ENCODE results near the gene DNAH1. TPM values are rescaled to one million over a fixed set of nuclear protein-coding genes. Genes with fewer than 3 reads are reported as not detected.
A peak's percentile ranks its signal among the peaks of the same experiment; 100 is the strongest.
"Not testable (repeated sequence)": the region's sequence is repeated elsewhere in the genome, so short reads cannot be mapped to it uniquely, and the experiment has no call there.

DNAH1 gene
- total RNA-seq, 4 donors from 2014 or later, result 19.3 to 103 (median 64.2) TPM

GRCh38 chr3:52331091-52331490 is 15.0 kb downstream of the DNAH1 start:
- Histone ChIP-seq H3K4me3 (no peak overlapping the region), H3K27ac (no peak overlapping the region), H3K9me3 (no peaks in the 10 kb centered on the region), H3K4me1 (no peaks in the 10 kb centered on the region), H3K36me3 (peaks cover 0 to 16% (median 0%) of the 10 kb centered on the region in 3 donors), H3K27me3 (no peaks in the 10 kb centered on the region)
- DNase-seq, result no peak
- no peak for TF ChIP-seq POLR2A (IDR thresholded peaks at IDR 0.05)
- no peak for TF ChIP-seq CTCF (IDR thresholded peaks at IDR 0.05)

GRCh38 chr3:52331906-52332305 is 15.8 kb downstream of the DNAH1 start:
- no peaks in the 10 kb centered on the region for H3K27me3 ChIP-seq
- no peak for DNase-seq
- TF ChIP-seq CTCF (IDR thresholded peaks at IDR 0.05) (no peak), POLR2A (IDR thresholded peaks at IDR 0.05) (no peak)

GRCh38 chr3:52333869-52334557 is 17.9 kb downstream of the DNAH1 start:
- H3K9me3 ChIP-seq, result no peaks in the 10 kb centered on the region
- H3K36me3 ChIP-seq, result peaks cover 0 to 20% (median 0%) of the 10 kb centered on the region in 3 donors
- TF ChIP-seq POLR2A (IDR thresholded peaks at IDR 0.05) (no peak), CTCF (IDR thresholded peaks at IDR 0.05) (no peak)
- no peaks in the 10 kb centered on the region for H3K27me3 ChIP-seq
- no peak overlapping the region for H3K27ac ChIP-seq
- no peaks in the 10 kb centered on the region for H3K4me1 ChIP-seq
- no peak for DNase-seq
- H3K4me3 ChIP-seq, result no peak overlapping the region

More at GRCh38 chr3:52331906-52332305, 15.8 kb downstream of the DNAH1 start:
- Histone ChIP-seq H3K27ac (no peak overlapping the region), H3K9me3 (no peaks in the 10 kb centered on the region), H3K4me3 (no peak overlapping the region), H3K4me1 (no peaks in the 10 kb centered on the region), H3K36me3 (peaks cover 0 to 20% (median 0%) of the 10 kb centered on the region in 3 donors)

GRCh38 chr3:52338131-52338530 is 22.0 kb downstream of the DNAH1 start:
- H3K36me3 ChIP-seq, DNase-seq, H3K27me3 ChIP-seq, H3K4me1 ChIP-seq, H3K9me3 ChIP-seq, H3K27ac ChIP-seq, H3K4me3 ChIP-seq: not testable (repeated sequence)

GRCh38 chr3:52339612-52340011 is 23.5 kb downstream of the DNAH1 start:
- DNase-seq, result peak in 2 of 3 donors; percentile 18 to 56
- Histone ChIP-seq H3K4me1 (no peaks in the 10 kb centered on the region), H3K36me3 (peaks cover 0 to 19% (median 0%) of the 10 kb centered on the region in 3 donors), H3K27ac (no peak overlapping the region), H3K4me3 (no peak overlapping the region), H3K9me3 (no peaks in the 10 kb centered on the region), H3K27me3 (no peaks in the 10 kb centered on the region)
- TF ChIP-seq POLR2A (IDR thresholded peaks at IDR 0.05) (no peak), CTCF (IDR thresholded peaks at IDR 0.05) (peak; percentile 57 to 88 (median 86))

- TF ChIP-seq POLR2A (IDR thresholded peaks at IDR 0.05) (no peak), CTCF (IDR thresholded peaks at IDR 0.05) (no peak)
- DNase-seq, result no peak
- no peak overlapping the region for H3K27ac ChIP-seq
- H3K9me3 ChIP-seq, result no peaks in the 10 kb centered on the region
- no peak overlapping the region for H3K4me3 ChIP-seq
- no peaks in the 10 kb centered on the region for H3K27me3 ChIP-seq
- no peaks in the 10 kb centered on the region for H3K4me1 ChIP-seq
- peaks cover 0 to 25% (median 0%) of the 10 kb centered on the region in 3 donors for H3K36me3 ChIP-seq
These were observed 25.0 kb downstream of the DNAH1 start for GRCh38 chr3:52341123-52341522.

Data from Peyer's patch (tissue), 4 donors.